GM12878 (cell line): ENCODE results near the gene CEACAM5. TPM values are rescaled to one million over a fixed set of nuclear protein-coding genes. Genes with fewer than 3 reads are reported as not detected.

Experiments used
- ATAC-seq: fragments of 200-7000 bp; cut with Tn5 transposase; 3 replicates; pipeline ENCODE4 v1.9.1; 2020; ENCODE audit warnings: mild to moderate bottlenecking, moderate library complexity
- BruUV-seq: library from RNA; stranded (reverse); fragments of 400-500 nt; replicated peaks from 2 replicates; lab custom pipeline; 2021; lab: Mats Ljungman, UMichigan
- CTCF ChIA-PET: fragments of 300-600 bp; sonication (Branson Sonifier 250); formaldehyde crosslinking; extraction: SDS; loops from one replicate; lab custom pipeline; 2021; ENCODE audit warnings: inconsistent platforms; lab: Yijun Ruan, JAX
- POLR2A ChIA-PET: fragments of 350-600 bp; formaldehyde crosslinking; extraction: SDS; loops from one replicate; lab custom pipeline; 2021; ENCODE audit warnings: inconsistent platforms; lab: Charles Lee
- RAD21 ChIA-PET: fragments of 300-600 bp; sonication (Branson Sonifier 250); formaldehyde crosslinking; loops from one replicate; lab custom pipeline; 2023; ENCODE audit warnings: antibody characterized with exemption; ENCODE audit not compliant: unreplicated experiment; lab: Charles Lee
- SMC1A ChIA-PET: fragments of 300-600 bp; sonication (Branson Sonifier 250); formaldehyde crosslinking; loops from one replicate; lab custom pipeline; 2023; ENCODE audit not compliant: unreplicated experiment, uncharacterized antibody; lab: Charles Lee
- DNase-seq: peaks from one replicate; pipeline ENCODE4 v3.0.0-alpha.2; 2011; ENCODE audit warnings: low read depth, low spot score
- FAIRE-seq: peaks from 3 replicates; lab custom pipeline; 2011; peaks lifted over from hg19 to GRCh38; lab: Jason Lieb, UNC
- H2AFZ ChIP-seq: 2 replicates; pipeline ENCODE4 v1.6.0; 2011; ENCODE audit warnings: low read depth, low read length, control low read depth; ENCODE audit not compliant: control insufficient read depth
- H3K27ac ChIP-seq: 2 replicates; pipeline ENCODE4 v1.5.1; 2011; ENCODE audit warnings: control low read depth; ENCODE audit not compliant: control insufficient read depth, insufficient read depth
- H3K27me3 ChIP-seq, 2 experiments: replicated peaks in 1 of 2; 2 replicates each; pipeline versions ENCODE4 v1.6.0 to v1.6.1; 2011; ENCODE audit warnings: low read length in 1 of 2; ENCODE audit not compliant: control insufficient read depth in 2 of 2, insufficient read depth in 2 of 2
- H3K36me3 ChIP-seq, 2 experiments: 2 replicates each; pipeline ENCODE4 v1.5.1; 2011; ENCODE audit warnings: low read length in 1 of 2; ENCODE audit not compliant: control insufficient read depth in 2 of 2, insufficient read depth in 2 of 2
- H3K4me1 ChIP-seq: 2 replicates; pipeline ENCODE4 v1.6.1; 2011; ENCODE audit warnings: mild to moderate bottlenecking, low read length, moderate library complexity, mixed read lengths; ENCODE audit not compliant: control insufficient read depth, insufficient read depth
- H3K4me2 ChIP-seq: 2 replicates; pipeline ENCODE4 v1.6.0; 2011; ENCODE audit warnings: control low read depth; ENCODE audit not compliant: control insufficient read depth, insufficient read depth
- H3K4me3 ChIP-seq: fragments of 200-600 bp; sonication (generic); 2 replicates; pipeline ENCODE4 v1.5.1; 2016
- H3K79me2 ChIP-seq: 2 replicates; pipeline ENCODE4 v1.6.0; 2011; ENCODE audit warnings: low read length; ENCODE audit not compliant: control insufficient read depth, insufficient read depth
- H3K9ac ChIP-seq: 2 replicates; pipeline ENCODE4 v1.8.0; 2011; ENCODE audit warnings: low read length, control low read depth, mixed read lengths; ENCODE audit not compliant: control insufficient read depth, insufficient read depth
- H3K9me3 ChIP-seq: replicated peaks from 3 replicates; pipeline ENCODE4 v1.5.1; 2011; ENCODE audit warnings: mild to moderate bottlenecking, low read length; ENCODE audit not compliant: control insufficient read depth, insufficient read depth
- H4K20me1 ChIP-seq: 2 replicates; pipeline ENCODE4 v1.6.0; 2011; ENCODE audit not compliant: control insufficient read depth, insufficient read depth
- ATF2 ChIP-seq: IDR thresholded peaks from 2 replicates; pipeline ENCODE4 v1.6.1; 2012; ENCODE audit warnings: low read length, inconsistent platforms
- DPF2 ChIP-seq: fragments of 450-650 bp; IDR thresholded peaks from 2 replicates; pipeline ENCODE4 v1.6.1; 2017; ENCODE audit warnings: mild to moderate bottlenecking
- LARP7 ChIP-seq: fragments of 450-650 bp; IDR thresholded peaks from 2 replicates; pipeline ENCODE4 v1.6.1; 2017; ENCODE audit warnings: mild to moderate bottlenecking
- NRF1 ChIP-seq: conservative IDR thresholded peaks from 2 replicates; pipeline ENCODE4 v1.6.1; 2011; ENCODE audit warnings: mild to moderate bottlenecking, low read depth, low read length, improper control_type of control experiment
- PAX8 ChIP-seq: fragments of 450-650 bp; IDR thresholded peaks from 2 replicates; pipeline ENCODE4 v1.6.1; 2017; ENCODE audit warnings: mild to moderate bottlenecking, moderate library complexity
- POLR2A ChIP-seq: IDR thresholded peaks from 2 replicates; pipeline ENCODE4 v1.6.1; 2011; ENCODE audit warnings: low read depth, mild to moderate bottlenecking, low read length
- POU2F2 ChIP-seq: IDR thresholded peaks from 3 replicates; pipeline ENCODE4 v1.6.1; 2011; ENCODE audit warnings: low read depth, mild to moderate bottlenecking, low read length, borderline replicate concordance
- SMC3 ChIP-seq: IDR thresholded peaks from 2 replicates; pipeline ENCODE4 v1.6.1; 2011; ENCODE audit warnings: low read length, improper control_type of control experiment, borderline replicate concordance
- SP1 ChIP-seq: IDR thresholded peaks from one replicate; pipeline ENCODE4 v1.6.1; 2011; ENCODE audit warnings: low read depth, low read length
- TARDBP ChIP-seq: IDR thresholded peaks from 2 replicates; pipeline ENCODE4 v1.6.1; 2016; ENCODE audit warnings: borderline replicate concordance
- ZNF217 ChIP-seq: fragments of 450-650 bp; IDR thresholded peaks from 2 replicates; pipeline ENCODE4 v1.6.1; 2017; ENCODE audit warnings: antibody characterized with exemption, mild to moderate bottlenecking
- WGBS: methylation state at CpG from one replicate; pipeline ENCODE4 v1.1.6; 2016; ENCODE audit warnings: low lambda C conversion rate; ENCODE audit not compliant: insufficient replicate concordance, insufficient coverage; ENCODE audit errors: missing lambda C conversion rate; 5-methylcytosine and 5-hydroxymethylcytosine counted together
- in situ Hi-C: fragments of 300-500 bp; cut with MboI; formaldehyde crosslinking; loops from 9 replicates; pipeline ENCODE4 v1.14.3; 2018; ENCODE audit warnings: mixed read lengths
- intact Hi-C: fragments of 100-400 bp; cut with micrococcal nuclease; formaldehyde crosslinking; loops from one replicate; pipeline ENCODE4 v1.14.2; 2022; ENCODE audit not compliant: unreplicated experiment
- polyA plus RNA-seq, 11 experiments: library from polyadenylated mRNA; depleted of rRNA in 4 of 11; unstranded in 6 of 11; stranded (reverse) in 5 of 11; fragments of >200 nt; fragmentation: Nextera tagmentation in 4 of 11; fragmentation: Illumina TruSeq in 1 of 11; extraction: Ambion mirVana in 4 of 11; extraction: Trizol in 1 of 11; gene quantifications; 1 replicate in 1 of 11; 2 replicates in 10 of 11; pipeline versions ENCODE4 v1.2.1 to v1.2.3, GENCODE V29; 2011 to 2016; ENCODE audit warnings: inconsistent platforms in 2 of 11, missing spikeins in 2 of 11, low read depth in 1 of 11
- total RNA-seq, 4 experiments: library from RNA; depleted of rRNA in 3 of 4; stranded (reverse); fragments of >200 nt in 3 of 4; fragmentation: Illumina TruSeq in 1 of 4; extraction: Trizol in 1 of 4; gene quantifications; 2 replicates each; pipeline versions ENCODE4 v1.2.1 to v1.2.3, GENCODE V29; 2013 to 2021
- TF ChIP-seq, protein P1 (sequence below): IDR thresholded peaks from 2 replicates; pipeline ENCODE4 v1.6.1; 2011; ENCODE audit warnings: borderline replicate concordance, low read depth, mild to moderate bottlenecking, moderate library complexity, low read length; ENCODE audit not compliant: insufficient read depth, poor library complexity, severe bottlenecking
- TF ChIP-seq, protein P2 (sequence below): fragments of 450-650 bp; IDR thresholded peaks from 2 replicates; pipeline ENCODE4 v1.6.1; 2017; ENCODE audit warnings: borderline replicate concordance
- TF ChIP-seq, protein P3 (sequence below): fragments of 450-650 bp; formaldehyde crosslinking; IDR thresholded peaks from 2 replicates; pipeline ENCODE4 v1.4.0; 2020; ENCODE audit warnings: mild to moderate bottlenecking, moderate library complexity

Gene CEACAM5
- total and polyA plus RNA-seq, 10 of the 15 experiments (the other 5 are each of a cell fraction or from before 2014, with no cell fraction given): 0.38 TPM; not detected in 9

GRCh38 chr19:41709951-41710645, 1.7 kb downstream of the CEACAM5 start (continued):
- TF ChIP-seq NRF1: no peak

- DNase-seq: no peak
- Histone ChIP-seq H2AFZ (no peak overlapping the region), H3K9me3 (no peaks in the 10 kb centered on the region), H3K9ac (no peak overlapping the region), H4K20me1 (no peaks in the 10 kb centered on the region), H3K36me3 (no peaks in the 10 kb centered on the region), H3K27ac (no peak overlapping the region), H3K4me1 (no peaks in the 10 kb centered on the region), H3K4me3 (no peak overlapping the region), H3K4me2 (no peak overlapping the region), H3K27me3 (peaks cover 0 to 2% of the 10 kb centered on the region in 2 experiments; a peak in 3 of 4 replicates), H3K79me2 (no peaks in the 10 kb centered on the region)
- ATAC-seq: no peak
- CTCF ChIA-PET: no interaction called here
- in situ Hi-C loops (no loop called here), intact Hi-C loops (no loop called here)
- BruUV-seq: no TSS peak
- 23% methylated on average over 13 of the region's 13 CpGs for WGBS
- POLR2A ChIA-PET: no interaction called here
- SMC1A ChIA-PET: no interaction called here
- FAIRE-seq: no peak
- RAD21 ChIA-PET: no interaction called here
- TF ChIP-seq SMC3 (no peak), PAX8 (no peak), SP1 (no peak), ATF2 (no peak), ZNF217 (no peak), DPF2 (no peak), POU2F2 (no peak), TARDBP (no peak), LARP7 (no peak), POLR2A (no peak)
- TF ChIP-seq, protein P1, sequence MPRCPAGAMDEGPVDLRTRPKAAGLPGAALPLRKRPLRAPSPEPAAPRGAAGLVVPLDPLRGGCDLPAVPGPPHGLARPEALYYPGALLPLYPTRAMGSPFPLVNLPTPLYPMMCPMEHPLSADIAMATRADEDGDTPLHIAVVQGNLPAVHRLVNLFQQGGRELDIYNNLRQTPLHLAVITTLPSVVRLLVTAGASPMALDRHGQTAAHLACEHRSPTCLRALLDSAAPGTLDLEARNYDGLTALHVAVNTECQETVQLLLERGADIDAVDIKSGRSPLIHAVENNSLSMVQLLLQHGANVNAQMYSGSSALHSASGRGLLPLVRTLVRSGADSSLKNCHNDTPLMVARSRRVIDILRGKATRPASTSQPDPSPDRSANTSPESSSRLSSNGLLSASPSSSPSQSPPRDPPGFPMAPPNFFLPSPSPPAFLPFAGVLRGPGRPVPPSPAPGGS: no peak
- TF ChIP-seq, protein P2, sequence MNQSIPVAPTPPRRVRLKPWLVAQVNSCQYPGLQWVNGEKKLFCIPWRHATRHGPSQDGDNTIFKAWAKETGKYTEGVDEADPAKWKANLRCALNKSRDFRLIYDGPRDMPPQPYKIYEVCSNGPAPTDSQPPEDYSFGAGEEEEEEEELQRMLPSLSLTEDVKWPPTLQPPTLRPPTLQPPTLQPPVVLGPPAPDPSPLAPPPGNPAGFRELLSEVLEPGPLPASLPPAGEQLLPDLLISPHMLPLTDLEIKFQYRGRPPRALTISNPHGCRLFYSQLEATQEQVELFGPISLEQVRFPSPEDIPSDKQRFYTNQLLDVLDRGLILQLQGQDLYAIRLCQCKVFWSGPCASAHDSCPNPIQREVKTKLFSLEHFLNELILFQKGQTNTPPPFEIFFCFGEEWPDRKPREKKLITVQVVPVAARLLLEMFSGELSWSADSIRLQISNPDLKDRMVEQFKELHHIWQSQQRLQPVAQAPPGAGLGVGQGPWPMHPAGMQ: no peak
- TF ChIP-seq, protein P3, sequence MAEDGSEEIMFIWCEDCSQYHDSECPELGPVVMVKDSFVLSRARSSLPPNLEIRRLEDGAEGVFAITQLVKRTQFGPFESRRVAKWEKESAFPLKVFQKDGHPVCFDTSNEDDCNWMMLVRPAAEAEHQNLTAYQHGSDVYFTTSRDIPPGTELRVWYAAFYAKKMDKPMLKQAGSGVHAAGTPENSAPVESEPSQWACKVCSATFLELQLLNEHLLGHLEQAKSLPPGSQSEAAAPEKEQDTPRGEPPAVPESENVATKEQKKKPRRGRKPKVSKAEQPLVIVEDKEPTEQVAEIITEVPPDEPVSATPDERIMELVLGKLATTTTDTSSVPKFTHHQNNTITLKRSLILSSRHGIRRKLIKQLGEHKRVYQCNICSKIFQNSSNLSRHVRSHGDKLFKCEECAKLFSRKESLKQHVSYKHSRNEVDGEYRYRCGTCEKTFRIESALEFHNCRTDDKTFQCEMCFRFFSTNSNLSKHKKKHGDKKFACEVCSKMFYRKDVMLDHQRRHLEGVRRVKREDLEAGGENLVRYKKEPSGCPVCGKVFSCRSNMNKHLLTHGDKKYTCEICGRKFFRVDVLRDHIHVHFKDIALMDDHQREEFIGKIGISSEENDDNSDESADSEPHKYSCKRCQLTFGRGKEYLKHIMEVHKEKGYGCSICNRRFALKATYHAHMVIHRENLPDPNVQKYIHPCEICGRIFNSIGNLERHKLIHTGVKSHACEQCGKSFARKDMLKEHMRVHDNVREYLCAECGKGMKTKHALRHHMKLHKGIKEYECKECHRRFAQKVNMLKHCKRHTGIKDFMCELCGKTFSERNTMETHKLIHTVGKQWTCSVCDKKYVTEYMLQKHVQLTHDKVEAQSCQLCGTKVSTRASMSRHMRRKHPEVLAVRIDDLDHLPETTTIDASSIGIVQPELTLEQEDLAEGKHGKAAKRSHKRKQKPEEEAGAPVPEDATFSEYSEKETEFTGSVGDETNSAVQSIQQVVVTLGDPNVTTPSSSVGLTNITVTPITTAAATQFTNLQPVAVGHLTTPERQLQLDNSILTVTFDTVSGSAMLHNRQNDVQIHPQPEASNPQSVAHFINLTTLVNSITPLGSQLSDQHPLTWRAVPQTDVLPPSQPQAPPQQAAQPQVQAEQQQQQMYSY: no peak
Measured at GRCh38 chr19:41711376-41712261, 3.2 kb downstream of the CEACAM5 start.
